ENCODE data around the gene DGKH.
A peak's percentile ranks its signal among the peaks of the same experiment; 100 is the strongest.
"Not testable (repeated sequence)": the region's sequence is repeated elsewhere in the genome, so short reads cannot be mapped to it uniquely, and the experiment has no call there.

DGKH gene

DNA sequence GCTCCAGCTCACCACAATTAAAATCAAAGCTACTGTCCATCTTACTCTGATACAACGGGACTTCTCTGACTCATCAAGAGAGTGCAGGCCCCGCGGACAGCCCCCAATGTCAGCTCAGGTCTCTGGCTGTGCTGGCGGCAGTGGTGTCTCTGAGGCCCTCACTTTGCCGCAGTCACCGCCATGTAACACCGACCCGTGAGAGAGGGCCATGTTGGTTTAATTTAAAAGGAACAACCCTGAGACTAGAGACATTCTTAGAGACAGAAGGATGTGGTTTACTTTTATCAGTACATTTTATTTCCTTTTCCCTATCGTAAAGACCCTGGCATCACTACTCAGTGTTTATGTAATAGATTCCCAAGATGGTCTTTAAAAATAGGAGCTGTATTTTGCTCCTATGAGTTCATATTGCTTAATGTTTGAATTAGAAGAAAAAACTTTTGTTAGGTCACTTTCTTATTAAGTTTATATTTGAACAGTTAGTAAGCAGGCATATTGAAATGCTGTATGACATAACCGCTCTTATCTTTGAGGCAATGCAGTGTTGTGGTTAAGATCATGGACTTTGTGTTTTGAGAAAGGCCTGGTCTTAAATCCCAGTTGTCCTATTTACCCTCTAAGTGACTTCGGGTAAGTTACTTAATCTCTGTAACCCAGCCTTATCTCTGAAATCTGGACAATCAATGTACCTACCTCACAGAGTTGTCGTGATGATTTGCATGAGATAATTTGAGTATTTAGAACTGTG lies 23.4 kb downstream of the DGKH start:
- no peak for DNase-seq (ENCODE audit: low read depth)

DNA sequence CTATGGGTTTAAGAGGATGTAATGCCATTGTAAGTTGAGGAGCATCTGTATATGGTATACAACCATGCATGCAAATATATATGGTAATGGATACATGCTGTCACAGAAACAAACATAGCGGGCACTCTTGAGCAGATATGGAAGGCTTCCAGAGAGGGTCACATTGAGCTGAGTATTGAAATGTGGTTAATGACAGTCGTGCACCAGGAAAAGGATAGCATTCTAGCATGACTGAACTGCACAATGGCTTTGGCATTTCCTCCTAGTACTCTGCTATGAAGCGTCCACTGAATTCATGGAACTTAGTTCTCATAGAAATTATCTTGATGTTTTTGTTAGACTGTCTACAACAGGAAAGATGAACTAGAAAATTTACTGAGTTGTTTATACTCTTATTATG lies 25.2 kb downstream of the DGKH start:
- peak; percentile 14 for DNase-seq (ENCODE audit: low read depth)

DNA sequence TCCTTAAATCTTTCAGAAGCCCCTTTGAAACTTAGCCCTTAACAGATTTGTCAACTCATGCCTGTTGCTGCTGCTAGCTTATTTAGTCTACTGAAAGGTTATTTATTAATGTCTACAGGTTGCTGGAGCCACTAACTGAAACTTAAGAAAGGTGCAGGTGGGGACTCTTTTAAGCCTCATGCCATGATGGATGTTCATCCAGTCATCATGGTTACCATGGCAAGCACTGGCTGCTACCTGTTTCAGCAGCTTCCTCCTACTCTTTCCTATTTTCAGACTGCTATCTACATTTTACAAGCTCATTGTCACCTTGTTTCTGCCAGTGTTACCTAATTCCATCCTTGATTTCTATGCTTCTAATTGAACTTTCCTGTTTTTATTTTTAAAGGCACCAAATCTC lies 27.1 kb downstream of the DGKH start:
- no peak for DNase-seq (ENCODE audit: low read depth)

DNA sequence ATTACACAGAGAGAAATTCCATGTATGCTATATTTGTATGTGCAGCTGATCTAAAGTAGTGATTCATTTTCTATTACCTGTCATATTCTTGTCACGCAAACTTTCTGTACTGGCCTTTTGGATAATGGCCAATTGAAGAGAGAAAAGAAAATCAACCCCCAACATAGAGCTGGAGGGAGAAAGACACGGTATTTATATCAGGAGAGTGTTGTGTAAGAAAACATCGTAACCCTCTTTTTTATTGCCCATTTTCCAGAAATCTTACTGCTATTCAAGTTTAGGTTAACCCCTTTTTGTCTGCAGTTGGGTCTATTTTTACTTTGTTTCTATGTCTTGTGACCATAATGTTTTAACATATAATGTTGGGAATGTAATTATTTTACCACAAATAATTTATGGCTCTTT lies 27.9 kb downstream of the DGKH start:
- DNase-seq (ENCODE audit: low read depth), result no peak

DNA sequence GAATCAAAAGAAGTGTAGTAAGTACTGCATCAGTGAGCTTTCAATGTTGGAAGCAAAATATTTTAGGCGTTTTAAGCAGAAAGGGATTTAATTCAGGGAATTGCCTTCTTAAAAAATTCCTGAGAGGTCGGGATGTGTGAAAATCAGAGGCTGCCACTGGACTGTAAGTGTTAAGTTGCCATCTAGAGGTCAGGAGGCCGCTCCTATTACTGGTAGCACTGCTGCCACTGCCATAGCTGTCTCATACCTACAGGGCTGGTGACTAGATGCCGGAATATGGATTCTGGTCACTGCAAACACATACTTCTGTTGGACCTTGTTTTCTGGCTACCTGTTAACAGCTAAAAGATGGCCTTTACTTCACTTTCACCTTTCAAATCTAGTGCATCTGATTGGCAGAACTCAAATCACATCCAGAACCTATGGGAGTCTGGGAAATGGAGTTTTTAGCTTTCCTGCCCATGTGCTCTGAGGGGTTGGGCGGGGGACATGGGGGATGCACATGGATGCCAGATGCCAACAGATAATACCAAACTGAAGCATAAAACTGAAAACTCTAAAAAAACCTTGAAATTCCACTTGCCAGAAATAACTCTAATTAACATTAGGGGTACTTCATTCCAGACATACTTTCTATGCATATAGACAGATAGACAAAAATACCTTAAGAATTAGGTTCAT lies 29.8 kb downstream of the DGKH start:
- no peak for DNase-seq (ENCODE audit: low read depth)

DNA sequence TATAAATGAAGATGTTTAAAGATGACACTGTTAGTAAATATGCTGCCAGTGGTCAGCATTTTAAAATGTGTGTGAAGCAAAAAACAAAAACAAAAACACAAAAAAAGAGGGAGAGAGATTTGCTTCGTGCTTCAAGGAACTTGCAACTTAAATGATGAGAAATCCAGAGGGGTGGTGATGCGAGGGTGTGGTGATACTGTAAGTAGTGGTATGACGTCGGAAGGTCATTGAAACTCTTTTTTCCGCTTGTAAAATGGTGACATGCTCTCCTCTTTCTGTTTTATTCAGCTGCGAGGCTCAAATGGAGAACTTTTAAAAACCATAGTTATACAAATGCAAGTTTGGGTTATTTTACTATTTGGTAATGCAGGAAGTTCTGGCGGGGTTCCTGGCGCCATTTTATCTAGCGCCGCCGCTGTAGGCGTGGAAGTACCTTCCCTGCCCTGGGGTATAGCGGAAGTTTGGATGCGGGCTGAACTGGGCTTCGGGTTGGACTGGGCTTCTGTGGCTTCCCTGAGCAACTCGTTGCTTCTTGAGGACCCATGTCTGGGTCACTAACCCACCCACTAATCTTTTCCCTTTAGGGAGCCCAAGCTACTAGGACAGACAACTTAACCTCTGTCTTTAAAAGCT lies 34.8 kb downstream of the DGKH start:
- DNase-seq (ENCODE audit: low read depth), result no peak

DNA sequence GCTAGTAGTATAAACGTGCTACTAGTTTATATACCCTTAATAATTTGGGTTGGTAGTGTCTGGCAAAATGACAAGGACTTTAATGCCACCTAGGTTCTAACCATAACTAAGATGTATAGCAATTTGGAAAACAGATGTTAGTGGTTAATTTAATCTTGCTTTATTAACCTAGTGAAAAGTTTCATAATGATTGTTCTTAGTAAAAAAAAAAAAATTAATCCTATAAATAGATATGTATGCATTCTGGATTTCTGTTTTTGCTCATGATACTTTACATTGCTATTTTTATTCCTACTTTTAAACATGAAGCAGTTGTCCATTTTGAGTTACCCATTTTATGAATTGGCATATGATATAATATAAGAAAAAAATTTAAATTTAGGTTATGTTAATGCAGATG lies 36.3 kb downstream of the DGKH start:
- no peak for DNase-seq (ENCODE audit: low read depth)

DNA sequence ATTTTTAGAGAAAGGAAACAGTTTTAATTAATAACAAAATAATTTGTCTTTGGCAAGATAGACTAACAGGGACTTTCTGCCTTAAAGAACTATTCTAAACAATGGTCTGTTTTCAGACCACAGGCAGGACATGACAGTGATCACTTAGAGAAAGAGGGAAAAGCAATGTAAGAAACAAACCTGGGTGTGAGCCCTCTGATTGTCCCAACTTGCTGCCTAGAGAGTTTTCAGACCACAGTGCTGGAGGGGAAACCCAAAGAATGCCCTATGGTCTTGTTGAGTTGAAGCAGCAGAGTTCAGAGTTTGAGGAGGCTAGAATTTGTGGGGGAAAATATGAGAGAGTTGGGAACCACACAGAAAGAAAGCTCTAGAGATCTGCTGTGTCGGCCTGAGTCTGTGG lies 38.1 kb downstream of the DGKH start:
- DNase-seq (ENCODE audit: low read depth), result no peak

DNA sequence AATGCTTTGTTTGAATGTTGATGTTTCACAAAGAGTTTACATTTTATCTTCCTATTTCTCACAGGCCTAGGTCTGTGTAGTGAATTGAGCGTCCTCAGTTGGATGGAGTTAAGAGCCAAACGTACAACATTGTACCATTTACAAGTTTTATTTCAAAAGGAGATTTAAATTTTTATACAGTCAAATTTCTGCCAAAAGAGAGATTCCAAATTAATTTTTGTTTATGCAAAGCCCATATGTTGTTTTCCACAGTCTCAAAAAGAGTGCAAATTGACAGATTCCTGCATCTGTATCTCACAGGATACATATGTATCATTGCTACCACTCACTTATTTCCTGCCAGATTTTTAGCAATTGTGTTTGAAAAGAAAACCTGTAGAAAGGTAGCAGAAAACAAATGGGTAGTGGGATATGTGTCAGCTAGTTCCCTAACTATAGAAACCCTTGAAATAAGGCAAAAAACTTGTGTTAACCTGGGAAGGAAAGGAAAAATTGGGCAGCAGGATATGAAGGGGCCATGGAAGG lies 46.1 kb downstream of the DGKH start:
- DNase-seq (ENCODE audit: low read depth), result no peak

DNA sequence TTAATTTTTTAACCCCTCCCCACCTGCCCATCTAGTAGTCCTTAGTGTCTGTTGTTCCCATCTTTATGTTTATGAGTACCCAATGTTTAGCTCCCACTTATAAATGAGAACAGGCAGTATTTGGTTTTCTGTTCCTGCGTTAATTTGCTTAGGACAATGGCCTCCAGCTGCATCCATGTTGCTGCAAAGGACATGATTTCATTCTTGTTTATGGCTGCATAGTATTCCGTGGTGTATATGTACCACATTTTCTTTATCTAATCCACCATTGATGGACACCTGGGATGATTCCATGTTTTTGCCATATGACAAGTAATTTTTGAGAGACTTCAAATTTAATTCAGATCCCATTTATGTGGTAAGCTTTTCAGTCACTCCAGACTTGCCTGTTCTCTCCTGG lies 47.8 kb downstream of the DGKH start:
- DNase-seq (ENCODE audit: low read depth), result not testable (repeated sequence)

DNA sequence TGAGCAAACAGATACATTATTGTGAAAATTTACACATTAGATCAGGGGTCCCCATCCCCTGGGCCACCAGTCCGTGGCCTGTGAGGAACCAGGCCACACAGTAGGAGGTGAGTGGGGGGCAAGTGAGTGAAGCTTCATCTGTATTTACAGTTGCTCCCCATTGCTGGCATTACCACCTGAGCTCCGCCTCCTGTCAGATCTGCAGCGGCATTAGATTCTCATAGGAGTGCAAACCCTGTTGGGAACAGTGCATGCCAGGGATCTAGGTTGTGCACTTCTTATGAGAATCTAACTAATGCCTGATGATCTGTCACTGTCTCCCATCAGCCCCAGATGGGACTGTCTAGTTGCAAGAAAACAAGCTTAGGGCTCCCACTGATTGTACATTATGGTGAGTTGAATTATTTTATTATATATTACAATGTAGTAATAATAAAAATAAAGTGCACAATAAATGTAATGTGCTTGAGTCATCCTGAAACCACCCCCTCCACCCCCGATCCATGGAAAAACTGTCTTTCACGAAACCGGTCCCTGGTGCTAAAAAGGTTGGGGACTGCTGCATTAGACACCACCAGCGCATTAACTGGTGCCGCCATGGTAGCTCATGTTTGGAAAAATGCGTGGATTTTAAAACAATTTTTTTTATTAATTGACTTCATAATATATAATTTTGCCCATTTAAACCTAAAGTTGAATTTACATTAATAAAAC lies 51.7 kb downstream of the DGKH start:
- DNase-seq (ENCODE audit: low read depth), result no peak

DNA sequence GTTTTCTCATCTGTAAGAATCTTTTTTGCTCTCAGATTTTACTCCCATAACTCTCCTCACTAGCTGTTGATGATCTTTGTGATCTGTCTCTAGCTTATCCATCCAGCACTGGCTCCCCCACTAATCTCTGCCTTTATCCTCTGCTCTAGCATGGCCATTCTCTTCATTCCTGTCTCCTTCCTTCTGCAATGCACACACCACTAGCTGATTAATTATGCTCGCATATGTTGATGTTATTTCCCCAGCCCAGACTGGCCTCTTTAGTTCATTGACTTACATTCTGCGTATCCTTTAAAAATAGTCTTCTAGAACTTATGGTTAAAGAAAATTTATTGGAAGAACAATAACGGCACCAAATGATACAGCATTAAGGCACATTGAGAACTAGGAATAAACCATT lies 52.5 kb downstream of the DGKH start:
- no peak for DNase-seq (ENCODE audit: low read depth)

DNA sequence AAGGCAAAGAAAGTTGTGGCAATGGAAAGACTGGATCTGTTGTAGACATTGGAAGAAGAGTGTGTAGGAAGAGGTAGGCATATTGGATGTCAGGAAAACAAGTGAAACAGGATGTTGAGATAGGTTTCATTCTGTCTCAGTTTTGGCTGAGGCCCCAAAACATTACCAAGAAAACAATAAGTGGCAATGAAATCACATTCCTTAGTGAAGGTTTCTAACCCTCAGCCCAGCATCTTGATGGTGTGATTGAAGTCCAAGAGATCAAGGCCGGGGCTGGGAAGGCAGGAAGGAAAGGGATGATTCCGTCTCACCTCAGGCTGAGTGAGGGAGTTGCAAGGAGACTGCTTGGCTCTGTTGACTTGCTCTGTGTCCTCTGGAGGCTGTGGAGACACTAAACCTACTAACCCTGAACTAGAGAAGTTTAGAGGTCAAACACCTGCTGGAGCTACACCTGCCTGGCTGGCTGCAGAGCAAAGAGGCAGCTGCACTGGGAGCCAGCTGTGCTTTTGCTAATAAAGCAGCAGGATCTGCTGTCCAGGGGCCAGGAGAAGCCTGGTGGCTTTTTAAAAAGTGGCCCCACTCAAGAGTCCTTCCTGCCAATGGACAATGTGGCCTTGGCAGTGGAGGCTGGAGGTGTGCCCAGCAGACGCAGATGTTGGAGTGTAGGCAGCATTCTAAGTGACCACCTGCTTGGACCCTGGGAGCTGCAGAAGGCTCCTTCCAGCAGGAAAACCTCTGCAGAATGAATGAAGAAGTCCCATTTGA lies 53.6 kb downstream of the DGKH start:
- no peak for DNase-seq (ENCODE audit: low read depth)

DNA sequence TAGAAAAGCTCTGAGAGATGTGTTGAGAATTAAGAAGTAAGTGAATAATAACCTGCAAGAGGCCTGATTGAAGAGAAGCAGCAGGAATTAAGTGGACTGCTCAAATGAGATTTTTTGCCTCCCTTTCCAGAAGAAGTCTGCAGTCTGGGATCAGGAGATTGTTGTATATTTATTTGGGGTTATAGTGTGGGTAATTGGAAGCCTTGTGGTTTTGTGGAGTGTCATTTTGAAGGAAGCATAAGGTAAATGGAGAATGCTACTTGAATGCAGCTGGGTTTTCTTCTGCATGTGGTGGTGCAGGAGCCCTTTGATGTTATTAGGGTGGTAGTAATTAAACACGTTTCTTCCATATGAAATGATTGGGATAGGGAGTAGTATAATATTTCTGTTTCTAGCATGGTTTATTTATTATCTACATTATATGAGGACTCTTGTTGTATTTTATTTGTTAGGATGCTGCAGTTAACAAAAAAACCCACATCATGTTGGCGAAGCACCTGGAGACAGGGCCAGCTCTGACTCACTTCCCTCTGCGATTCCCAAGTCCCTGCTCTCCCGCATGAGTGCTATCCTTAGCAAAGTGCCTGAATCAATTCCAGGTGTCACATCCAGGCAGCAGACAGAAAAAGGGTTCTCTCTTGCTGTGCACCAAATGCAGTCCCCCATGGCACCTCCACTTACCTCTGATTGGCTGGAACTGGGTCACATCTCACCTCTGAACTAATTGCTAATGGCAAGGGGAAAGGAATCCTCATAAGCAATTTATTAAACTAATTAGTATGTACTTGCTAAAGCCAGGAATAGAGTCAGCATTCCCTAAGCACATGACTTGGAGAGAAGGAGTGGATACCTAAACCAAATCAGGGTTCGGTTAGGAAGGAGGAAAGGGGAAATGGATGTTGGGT lies 54.8 kb downstream of the DGKH start:
- peak; percentile 33 for DNase-seq (ENCODE audit: low read depth)

DNA sequence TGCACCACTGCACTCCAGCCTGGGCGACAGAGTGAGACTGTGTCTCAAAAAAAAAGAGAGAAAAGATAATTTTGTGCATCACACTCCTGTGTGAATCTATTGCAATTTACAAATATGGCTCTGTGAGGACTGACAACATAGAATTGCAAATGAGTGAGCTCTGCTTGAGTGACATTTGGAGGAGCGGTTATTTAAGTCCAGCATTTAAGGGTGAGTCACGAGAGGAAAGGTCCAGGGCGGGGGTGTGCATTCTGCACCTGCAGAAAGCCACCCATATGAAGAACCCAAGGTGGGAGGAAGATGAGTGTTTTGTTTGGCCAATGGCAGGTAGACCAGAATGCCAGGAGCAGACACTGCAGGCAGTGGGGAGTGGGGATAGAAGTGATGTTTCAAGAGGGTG lies 58.5 kb downstream of the DGKH start:
- DNase-seq (ENCODE audit: low read depth), result no peak

DNA sequence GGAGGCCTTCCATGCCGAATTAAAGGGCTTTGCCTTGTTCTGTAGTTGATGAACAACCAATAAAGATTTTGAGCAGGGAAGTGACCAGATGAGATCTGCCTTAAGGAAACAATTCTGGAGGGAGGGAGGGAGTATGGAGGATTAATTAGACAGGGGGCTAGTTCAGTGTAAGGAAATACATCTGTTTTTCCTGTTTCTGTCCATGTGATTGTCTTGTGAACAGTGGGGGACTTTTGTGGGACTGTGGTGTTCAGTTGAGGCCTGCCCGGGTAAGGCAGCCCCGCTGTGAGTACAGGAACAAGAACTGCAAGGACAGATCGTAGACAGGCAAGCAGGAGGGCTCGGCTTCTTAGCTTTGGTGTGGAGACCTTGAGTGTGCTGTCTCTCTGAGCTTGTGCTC lies 59.0 kb downstream of the DGKH start:
- DNase-seq (ENCODE audit: low read depth), result no peak

DNA sequence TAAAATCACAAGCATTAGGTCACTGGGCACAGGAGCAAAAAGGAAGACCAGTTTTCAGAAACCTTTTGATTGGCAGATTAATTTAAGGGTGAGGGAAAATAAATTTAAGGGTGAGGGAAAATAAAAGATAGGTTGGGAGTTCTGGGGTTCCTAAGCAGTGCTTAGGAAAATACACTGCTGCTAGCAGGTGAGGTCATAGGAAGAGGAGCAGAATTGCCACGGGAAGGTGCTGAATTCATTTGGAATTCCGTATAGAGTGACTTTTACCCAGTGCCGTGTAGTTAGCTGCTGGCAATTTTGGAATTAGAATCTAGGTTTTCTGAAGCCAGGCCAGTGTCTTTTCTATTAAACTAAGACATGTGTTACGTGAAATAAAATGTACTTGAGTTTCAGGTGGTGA lies 59.8 kb downstream of the DGKH start:
- no peak for DNase-seq (ENCODE audit: low read depth)

DNA sequence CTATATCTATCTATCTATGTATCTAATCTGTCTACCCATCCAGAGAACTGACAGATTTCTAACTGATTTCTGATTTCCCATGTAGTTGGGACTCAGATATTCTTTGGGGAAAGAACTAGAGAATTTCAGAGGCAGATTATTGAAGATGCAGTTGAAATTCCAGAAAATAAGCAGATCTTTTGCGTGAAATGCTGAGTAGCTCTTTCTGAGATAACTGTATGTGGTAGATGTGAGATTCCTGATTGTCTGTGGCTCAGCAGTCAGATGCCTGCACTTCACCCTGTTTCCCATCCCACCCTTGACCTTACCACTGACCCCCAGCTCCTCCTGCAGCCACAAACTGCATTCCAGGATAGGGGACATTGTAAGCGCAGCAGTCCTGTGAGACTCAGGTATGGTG lies 61.5 kb downstream of the DGKH start:
- DNase-seq (ENCODE audit: low read depth), result no peak

DNA sequence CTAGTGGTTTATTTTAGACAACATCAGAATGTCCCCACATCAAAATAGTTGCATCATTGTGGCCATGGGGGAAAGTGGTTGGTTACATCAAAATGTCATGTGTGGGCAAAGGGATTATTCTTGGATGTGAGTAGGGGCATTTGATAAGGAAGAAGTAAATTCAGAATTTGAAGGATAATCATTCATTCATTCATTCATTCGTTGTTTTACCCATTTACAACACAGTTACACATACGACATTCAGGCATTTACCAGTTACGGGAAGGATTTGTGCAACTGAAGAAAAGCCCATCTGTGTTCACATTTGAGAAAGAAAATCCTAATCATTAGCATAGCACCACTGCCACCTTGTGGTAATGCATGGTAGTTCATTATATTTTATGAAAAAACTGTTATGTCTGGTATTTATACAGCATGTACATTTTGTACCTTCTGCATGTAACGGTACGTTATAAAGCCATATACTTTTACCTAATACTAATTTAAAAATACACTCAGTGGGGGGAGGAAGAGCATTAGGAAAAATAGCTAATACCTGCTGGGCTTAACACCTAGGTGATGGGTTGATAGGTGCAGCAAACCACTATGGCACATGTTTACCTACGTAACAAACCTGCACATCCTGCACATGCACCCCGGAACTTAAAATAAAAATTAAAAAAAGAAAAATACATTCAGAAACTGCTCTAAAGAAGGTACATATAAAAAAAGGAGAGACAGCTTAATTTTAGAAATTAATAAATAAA lies 62.1 kb downstream of the DGKH start:
- peak; percentile 79 for DNase-seq (ENCODE audit: low read depth)

DNA sequence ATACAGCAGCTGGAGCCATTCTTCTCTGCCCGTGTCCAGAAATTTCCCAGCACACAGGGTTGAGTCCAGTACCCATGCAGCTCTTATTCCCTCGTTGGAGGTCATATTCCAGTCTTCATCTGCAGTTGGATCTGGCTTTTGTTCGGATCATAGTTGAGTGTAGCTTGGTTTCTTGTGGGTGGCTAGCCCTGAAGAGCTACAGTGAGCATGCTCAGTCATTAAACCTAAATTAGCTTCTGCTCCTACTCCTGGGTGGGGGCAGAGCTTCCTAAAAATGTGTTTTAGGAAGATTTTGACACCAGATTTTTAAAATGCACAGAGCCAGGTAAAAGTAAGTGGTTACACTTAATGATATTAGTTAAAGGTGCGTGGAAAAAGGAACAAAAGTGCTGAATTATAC lies 64.4 kb downstream of the DGKH start:
- DNase-seq (ENCODE audit: low read depth), result no peak

Measured in ELR (cell line).